T47D (cell line): ENCODE results near the gene TAF11L4.
"Not testable (repeated sequence)": the region's sequence is repeated elsewhere in the genome, so short reads cannot be mapped to it uniquely, and the experiment has no call there.

Experiments
- DNase-seq, 2 experiments: peaks; one replicate each; pipeline versions ENCODE4 v3.0.0 to v3.0.0-alpha.2; 2011 to 2012; ENCODE audit warnings: low read depth in 1 of 2, low spot score in 1 of 2
- in situ Hi-C: cut with HindIII; loops from 2 replicates; pipeline ENCODE4 v1.10.0; 2016; ENCODE audit warnings: low sequenced_read_pairs, low pct_unique_long_range_greater_than_20kb

Gene TAF11L4

GRCh38 chr5:17528369-17528768 lies 6.8 kb downstream of the TAF11L4 start, which contains the start of gene TAF11L6:
Gene TAF11L6 (plus strand): TSS chr5:17528669.
- DNase-seq, in situ Hi-C loops: not testable (repeated sequence)
